IMR-90 (cell line): Measurements from ENCODE around the gene FGD5.

Experiments
- CHD1 ChIP-seq: IDR thresholded peaks from 2 replicates; pipeline ENCODE4 v1.6.1; 2012; ENCODE audit warnings: low read depth, low read length, improper control_type of control experiment
- FOS ChIP-seq: fragments of 150-350 bp; IDR thresholded peaks from 2 replicates; pipeline ENCODE4 v1.6.1; 2016; ENCODE audit warnings: low read depth, low read length
- POLR2A ChIP-seq: IDR thresholded peaks from 2 replicates; pipeline ENCODE4 v1.6.1; 2012; ENCODE audit warnings: mild to moderate bottlenecking, low read depth, low read length
- RAD21 ChIP-seq: IDR thresholded peaks from 2 replicates; pipeline ENCODE4 v1.6.1; 2012; ENCODE audit warnings: low read length, improper control_type of control experiment
- RFX5 ChIP-seq: IDR thresholded peaks from 2 replicates; pipeline ENCODE4 v1.8.0; 2012; ENCODE audit warnings: low read depth, mild to moderate bottlenecking, low read length, moderate library complexity
- TF ChIP-seq, protein P1 (sequence below): conservative IDR thresholded peaks from 2 replicates; pipeline ENCODE4 v1.5.1; 2012; ENCODE audit warnings: mild to moderate bottlenecking, low read depth, low read length, improper control_type of control experiment

DNA sequence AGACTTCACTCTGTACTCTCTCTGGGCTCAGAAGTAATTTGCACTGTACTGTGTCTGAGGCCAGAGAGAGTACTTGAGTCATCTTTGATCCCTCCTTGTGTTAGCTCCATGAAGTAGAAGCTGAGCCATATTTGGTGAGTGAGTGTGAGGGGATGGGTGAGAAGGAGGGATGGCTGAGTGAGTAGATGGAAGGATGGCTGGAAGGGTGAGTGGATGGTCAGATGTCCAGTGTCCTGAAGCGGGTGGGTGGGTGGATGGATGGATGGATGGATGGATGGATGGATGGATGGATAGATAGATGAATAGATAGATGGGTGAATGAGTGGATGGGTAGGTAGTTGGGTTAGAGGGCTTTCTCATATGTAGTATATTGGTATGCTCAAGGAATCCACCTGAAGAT is 39.3 kb downstream of the FGD5 start:
- TF ChIP-seq, protein P1, sequence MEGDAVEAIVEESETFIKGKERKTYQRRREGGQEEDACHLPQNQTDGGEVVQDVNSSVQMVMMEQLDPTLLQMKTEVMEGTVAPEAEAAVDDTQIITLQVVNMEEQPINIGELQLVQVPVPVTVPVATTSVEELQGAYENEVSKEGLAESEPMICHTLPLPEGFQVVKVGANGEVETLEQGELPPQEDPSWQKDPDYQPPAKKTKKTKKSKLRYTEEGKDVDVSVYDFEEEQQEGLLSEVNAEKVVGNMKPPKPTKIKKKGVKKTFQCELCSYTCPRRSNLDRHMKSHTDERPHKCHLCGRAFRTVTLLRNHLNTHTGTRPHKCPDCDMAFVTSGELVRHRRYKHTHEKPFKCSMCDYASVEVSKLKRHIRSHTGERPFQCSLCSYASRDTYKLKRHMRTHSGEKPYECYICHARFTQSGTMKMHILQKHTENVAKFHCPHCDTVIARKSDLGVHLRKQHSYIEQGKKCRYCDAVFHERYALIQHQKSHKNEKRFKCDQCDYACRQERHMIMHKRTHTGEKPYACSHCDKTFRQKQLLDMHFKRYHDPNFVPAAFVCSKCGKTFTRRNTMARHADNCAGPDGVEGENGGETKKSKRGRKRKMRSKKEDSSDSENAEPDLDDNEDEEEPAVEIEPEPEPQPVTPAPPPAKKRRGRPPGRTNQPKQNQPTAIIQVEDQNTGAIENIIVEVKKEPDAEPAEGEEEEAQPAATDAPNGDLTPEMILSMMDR: no peak
- TF ChIP-seq RAD21 (no peak), POLR2A (no peak), CHD1 (no peak), RFX5 (no peak), FOS (no peak)
